Neural crest cell (in vitro differentiated cells): ENCODE results near the gene APPL2. TPM values are rescaled to one million over a fixed set of nuclear protein-coding genes. Genes with fewer than 3 reads are reported as not detected.

Experiments
- DNase-seq: peaks from one replicate; pipeline ENCODE4 v3.0.0; 2021; ENCODE audit warnings: low read depth, mixed read lengths, low spot score
- H3K27ac Mint-ChIP-seq: one replicate; pipeline ENCODE4 v1.8.0; 2021; ENCODE audit warnings: mild to moderate bottlenecking, mixed read lengths; ENCODE audit not compliant: unreplicated experiment
- H3K27me3 Mint-ChIP-seq: 2 replicates; pipeline ENCODE4 v1.8.0; 2021; ENCODE audit warnings: low read depth, mild to moderate bottlenecking, mixed read lengths
- H3K36me3 Mint-ChIP-seq: 2 replicates; pipeline ENCODE4 v1.8.0; 2021; ENCODE audit warnings: low read depth, mild to moderate bottlenecking, mixed read lengths
- H3K4me1 Mint-ChIP-seq: 2 replicates; pipeline ENCODE4 v1.8.0; 2021; ENCODE audit warnings: mixed read lengths
- H3K4me3 Mint-ChIP-seq: one replicate; pipeline ENCODE4 v1.8.0; 2021; ENCODE audit warnings: mild to moderate bottlenecking, mixed read lengths
- H3K9me3 Mint-ChIP-seq: 2 replicates; pipeline ENCODE4 v1.8.0; 2021; ENCODE audit warnings: mixed read lengths
- CTCF ChIP-seq: fragments of 200-600 bp; sonication (generic); conservative IDR thresholded peaks from 2 replicates; pipeline ENCODE4 v1.5.0; 2021; ENCODE audit warnings: antibody characterized with exemption, mild to moderate bottlenecking
- total RNA-seq: library from RNA; stranded (reverse); gene quantifications from 2 replicates; pipeline ENCODE4 v1.2.1, GENCODE V29; 2021

The APPL2 gene
- total RNA-seq, 1 donor from 2014 or later = 51.8 TPM

GRCh38 chr12:105222284-105222655, 13.7 kb downstream of the APPL2 start:
- H3K9me3 Mint-ChIP-seq = no peaks in the 10 kb centered on the region
- no peak for TF ChIP-seq CTCF
- H3K27ac Mint-ChIP-seq = peak overlapping the region; percentile 95
- H3K36me3 Mint-ChIP-seq = peaks cover 2% of the 10 kb centered on the region
- H3K4me3 Mint-ChIP-seq = no peak overlapping the region
- no peaks in the 10 kb centered on the region for H3K27me3 Mint-ChIP-seq
- DNase-seq = no peak
- peaks cover 19% of the 10 kb centered on the region for H3K4me1 Mint-ChIP-seq

GRCh38 chr12:105221583-105222283, 14.2 kb downstream of the APPL2 start:
- Mint-ChIP-seq H3K4me3 (no peak overlapping the region), H3K9me3 (no peaks in the 10 kb centered on the region), H3K36me3 (peaks cover 4% of the 10 kb centered on the region), H3K27ac (peak overlapping the region; percentile 95), H3K27me3 (no peaks in the 10 kb centered on the region), H3K4me1 (peaks cover 19% of the 10 kb centered on the region)
- DNase-seq = no peak
- no peak for TF ChIP-seq CTCF

- no peaks in the 10 kb centered on the region for H3K27me3 Mint-ChIP-seq
- no peaks in the 10 kb centered on the region for H3K9me3 Mint-ChIP-seq
- TF ChIP-seq CTCF = no peak
- peaks cover 19% of the 10 kb centered on the region for H3K4me1 Mint-ChIP-seq
- no peak overlapping the region for H3K4me3 Mint-ChIP-seq
- H3K27ac Mint-ChIP-seq = no peak overlapping the region
- DNase-seq = no peak
- peaks cover 9% of the 10 kb centered on the region for H3K36me3 Mint-ChIP-seq
These were observed 15.1 kb downstream of the APPL2 start for GRCh38 chr12:105220929-105221290.

GRCh38 chr12:105220150-105220928, 15.6 kb downstream of the APPL2 start:
- DNase-seq = no peak
- peaks cover 19% of the 10 kb centered on the region for H3K4me1 Mint-ChIP-seq
- H3K4me3 Mint-ChIP-seq = no peak overlapping the region
- H3K9me3 Mint-ChIP-seq = no peaks in the 10 kb centered on the region
- no peaks in the 10 kb centered on the region for H3K27me3 Mint-ChIP-seq
- no peak for TF ChIP-seq CTCF
- H3K36me3 Mint-ChIP-seq = peaks cover 12% of the 10 kb centered on the region
- H3K27ac Mint-ChIP-seq = no peak overlapping the region

- no peak for TF ChIP-seq CTCF
- no peak overlapping the region for H3K27ac Mint-ChIP-seq
- H3K4me3 Mint-ChIP-seq = no peak overlapping the region
- H3K9me3 Mint-ChIP-seq = no peaks in the 10 kb centered on the region
- H3K4me1 Mint-ChIP-seq = peaks cover 19% of the 10 kb centered on the region
- H3K36me3 Mint-ChIP-seq = peaks cover 15% of the 10 kb centered on the region
- H3K27me3 Mint-ChIP-seq = no peaks in the 10 kb centered on the region
- DNase-seq = no peak
These were observed 16.5 kb downstream of the APPL2 start for GRCh38 chr12:105219261-105220028.
